IPS DF 4.7 (cell line): ENCODE data around the gene TGFBR3L.
"Not testable (repeated sequence)": the region's sequence is repeated elsewhere in the genome, so short reads cannot be mapped to it uniquely, and the experiment has no call there.

ENCODE experiments used
- DNase-seq: peaks from one replicate; pipeline ENCODE4 v3.0.0-alpha.2; 2013; ENCODE audit warnings: low spot score; ENCODE audit errors: extremely low read depth

The TGFBR3L gene

GRCh38 chr19:7947939-7948338 lies 33.3 kb downstream of the TGFBR3L start:
- DNase-seq: no peak

GRCh38 chr19:7953060-7953459 lies 38.4 kb downstream of the TGFBR3L start:
- no peak for DNase-seq

GRCh38 chr19:7953576-7953975 lies 38.9 kb downstream of the TGFBR3L start:
- DNase-seq: no peak

GRCh38 chr19:7955696-7956095 lies 41.1 kb downstream of the TGFBR3L start:
- DNase-seq: no peak

GRCh38 chr19:7959211-7959610 lies 44.6 kb downstream of the TGFBR3L start:
- no peak for DNase-seq

GRCh38 chr19:7961082-7961481 lies 46.5 kb downstream of the TGFBR3L start:
- DNase-seq: not testable (repeated sequence)

GRCh38 chr19:7961920-7962626 lies 47.4 kb downstream of the TGFBR3L start:
- no peak for DNase-seq

GRCh38 chr19:7962644-7963268 lies 48.1 kb downstream of the TGFBR3L start:
- no peak for DNase-seq

GRCh38 chr19:7963566-7963965 lies 48.9 kb downstream of the TGFBR3L start:
- DNase-seq: no peak

- no peak for DNase-seq
These were observed 50.7 kb downstream of the TGFBR3L start for GRCh38 chr19:7965259-7965841.

GRCh38 chr19:7965921-7966665 lies 51.5 kb downstream of the TGFBR3L start:
- no peak for DNase-seq

GRCh38 chr19:7968008-7968795 lies 53.6 kb downstream of the TGFBR3L start:
- no peak for DNase-seq
